Ishikawa (cell line): ENCODE results near the gene NEURL1.

Experiments used
- CEBPB ChIP-seq: IDR thresholded peaks from 2 replicates; pipeline ENCODE4 v1.6.1; 2012
- CREB1 ChIP-seq: IDR thresholded peaks from 2 replicates; pipeline ENCODE4 v1.6.1; 2012; ENCODE audit warnings: low read depth
- EGR1 ChIP-seq: IDR thresholded peaks from 2 replicates; pipeline ENCODE4 v1.6.1; 2012
- EP300 ChIP-seq: IDR thresholded peaks from 2 replicates; pipeline ENCODE4 v1.6.1; 2012; ENCODE audit warnings: borderline replicate concordance
- FOXM1 ChIP-seq: IDR thresholded peaks from 2 replicates; pipeline ENCODE4 v1.6.1; 2012; ENCODE audit warnings: low read depth, borderline replicate concordance
- NFIC ChIP-seq: IDR thresholded peaks from 2 replicates; pipeline ENCODE4 v1.6.1; 2012
- RAD21 ChIP-seq: IDR thresholded peaks from 2 replicates; pipeline ENCODE4 v1.6.1; 2012; ENCODE audit warnings: low read depth
- REST ChIP-seq: IDR thresholded peaks from 2 replicates; pipeline ENCODE4 v1.6.1; 2012; ENCODE audit warnings: low read depth, mild to moderate bottlenecking
- TAF1 ChIP-seq: IDR thresholded peaks from 2 replicates; pipeline ENCODE4 v1.6.1; 2012; ENCODE audit warnings: low read depth, mild to moderate bottlenecking
- TCF12 ChIP-seq: IDR thresholded peaks from 2 replicates; pipeline ENCODE4 v1.6.1; 2012; ENCODE audit warnings: low read depth
- TEAD4 ChIP-seq: IDR thresholded peaks from 2 replicates; pipeline ENCODE4 v1.6.1; 2012
- YY1 ChIP-seq: IDR thresholded peaks from 2 replicates; pipeline ENCODE4 v1.6.1; 2012; ENCODE audit warnings: low read depth
- ZBTB7A ChIP-seq: IDR thresholded peaks from 2 replicates; pipeline ENCODE4 v1.6.1; 2012; ENCODE audit warnings: low read depth
- TF ChIP-seq, protein P1 (sequence below): IDR thresholded peaks from 2 replicates; pipeline ENCODE4 v1.6.1; 2012
- TF ChIP-seq, protein P2 (sequence below): IDR thresholded peaks from 2 replicates; pipeline ENCODE4 v1.6.1; 2012

NEURL1 gene

GRCh38 chr10:103569896-103570295, 76.4 kb downstream of the NEURL1 start:
- TF ChIP-seq TAF1 (no peak), ZBTB7A (no peak), TCF12 (no peak), TEAD4 (no peak), REST (no peak), EP300 (no peak), CREB1 (no peak), RAD21 (no peak), NFIC (no peak), CEBPB (no peak), FOXM1 (no peak)
- TF ChIP-seq, protein P1, sequence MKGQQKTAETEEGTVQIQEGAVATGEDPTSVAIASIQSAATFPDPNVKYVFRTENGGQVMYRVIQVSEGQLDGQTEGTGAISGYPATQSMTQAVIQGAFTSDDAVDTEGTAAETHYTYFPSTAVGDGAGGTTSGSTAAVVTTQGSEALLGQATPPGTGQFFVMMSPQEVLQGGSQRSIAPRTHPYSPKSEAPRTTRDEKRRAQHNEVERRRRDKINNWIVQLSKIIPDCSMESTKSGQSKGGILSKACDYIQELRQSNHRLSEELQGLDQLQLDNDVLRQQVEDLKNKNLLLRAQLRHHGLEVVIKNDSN = no peak
- TF ChIP-seq, protein P2, sequence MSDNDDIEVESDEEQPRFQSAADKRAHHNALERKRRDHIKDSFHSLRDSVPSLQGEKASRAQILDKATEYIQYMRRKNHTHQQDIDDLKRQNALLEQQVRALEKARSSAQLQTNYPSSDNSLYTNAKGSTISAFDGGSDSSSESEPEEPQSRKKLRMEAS = no peak

- TF ChIP-seq CEBPB (no peak), EGR1 (no peak), REST (no peak), ZBTB7A (no peak), TAF1 (no peak), NFIC (no peak), TCF12 (no peak), YY1 (no peak), FOXM1 (no peak)
- TF ChIP-seq, protein P1 = no peak
- TF ChIP-seq, protein P2 = no peak
Observed at GRCh38 chr10:103570844-103571655, 77.5 kb downstream of the NEURL1 start.

DNA sequence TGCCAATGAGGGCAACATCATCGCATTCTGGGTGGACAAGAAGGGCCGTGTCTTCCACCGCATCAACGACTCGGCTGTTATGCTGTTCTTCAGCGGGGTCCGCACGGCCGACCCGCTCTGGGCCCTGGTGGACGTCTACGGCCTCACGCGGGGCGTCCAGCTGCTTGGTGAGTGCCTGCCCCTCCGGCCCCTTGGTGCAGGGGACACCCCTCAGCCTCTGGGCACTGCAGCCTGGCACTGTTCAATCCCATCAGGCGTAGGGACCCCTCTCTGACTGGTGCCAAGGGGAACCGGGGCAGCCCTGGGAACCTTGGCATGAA, 78.1 kb downstream of the NEURL1 start:
- TF ChIP-seq TCF12 (no peak), TAF1 (no peak), EP300 (no peak), ZBTB7A (no peak), CEBPB (no peak), REST (no peak), FOXM1 (no peak), YY1 (no peak), RAD21 (no peak), EGR1 (no peak), TEAD4 (no peak)

DNA sequence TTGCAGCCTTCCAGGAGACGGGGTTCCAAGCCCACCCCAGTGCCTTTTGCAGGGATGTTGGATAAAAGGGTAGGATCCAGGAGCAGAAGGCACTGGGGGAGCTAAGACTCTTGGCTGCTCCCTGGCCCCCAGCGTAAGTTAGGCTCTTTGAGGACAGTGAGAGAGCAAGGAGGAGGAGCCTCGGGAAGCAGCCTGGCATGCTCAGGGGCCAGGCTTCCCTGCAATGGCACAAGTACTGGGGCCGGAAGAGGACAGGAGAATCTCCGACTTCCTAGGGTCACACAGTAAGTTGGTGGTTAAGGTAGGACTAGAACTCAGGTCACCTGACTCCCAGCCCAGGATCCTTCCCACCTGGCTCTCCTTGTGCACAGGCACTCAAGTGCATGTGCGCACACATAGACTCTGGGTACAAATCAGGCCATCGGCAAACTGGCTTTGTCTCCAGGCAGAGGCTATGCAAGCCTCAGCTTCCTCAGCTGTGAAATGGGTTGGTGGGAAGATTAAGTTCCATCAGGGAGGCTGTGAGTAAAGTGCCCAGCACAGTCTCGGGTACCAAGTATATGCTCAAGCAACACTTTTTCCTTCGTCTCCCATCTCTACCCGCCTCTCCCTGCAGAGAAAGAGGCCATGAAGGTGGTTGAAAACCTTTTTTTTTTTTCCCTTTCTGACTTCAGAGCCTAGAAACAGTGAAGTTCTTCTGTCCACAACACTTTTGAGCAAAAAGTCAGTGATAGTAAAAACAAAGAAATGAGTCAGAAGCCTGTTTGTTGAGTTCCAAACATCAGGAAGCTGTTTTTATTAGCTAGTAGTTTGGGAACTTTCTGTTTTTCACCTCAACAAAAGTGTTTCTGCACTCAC, 79.1 kb downstream of the NEURL1 start:
- no peak for TF ChIP-seq RAD21
- no peak for TF ChIP-seq EP300
- no peak for TF ChIP-seq REST
- no peak for TF ChIP-seq ZBTB7A
- no peak for TF ChIP-seq CEBPB
- no peak for TF ChIP-seq CREB1
- no peak for TF ChIP-seq TCF12
- TF ChIP-seq YY1 = no peak
- TF ChIP-seq, protein P2 = no peak
- TF ChIP-seq EGR1 = no peak
